GM06990 (cell line): Measurements from ENCODE around the gene ADARB2.
"Not testable (repeated sequence)": the region's sequence is repeated elsewhere in the genome, so short reads cannot be mapped to it uniquely, and the experiment has no call there.

Source experiments
- DNase-seq: peaks from one replicate; pipeline ENCODE4 v3.0.0-alpha.2; 2011; ENCODE audit not compliant: insufficient read length; ENCODE audit errors: extremely low read depth
- H3K27me3 ChIP-seq: replicated peaks from 2 replicates; pipeline ENCODE4 v1.6.0; 2011; ENCODE audit warnings: low read length; ENCODE audit not compliant: control insufficient read depth, insufficient read depth
- H3K36me3 ChIP-seq: 2 replicates; pipeline ENCODE4 v1.5.1; 2011; ENCODE audit warnings: low read length; ENCODE audit not compliant: control insufficient read depth, insufficient read depth
- H3K4me3 ChIP-seq: replicated peaks from 2 replicates; pipeline ENCODE4 v1.5.1; 2011; ENCODE audit warnings: low read depth, mild to moderate bottlenecking, control low read depth, low read length
- CTCF ChIP-seq: IDR thresholded peaks from 2 replicates; pipeline ENCODE4 v1.5.1; 2011; ENCODE audit warnings: low read length, control low read depth, mild to moderate bottlenecking, inconsistent platforms; ENCODE audit not compliant: insufficient read depth, poor library complexity, severe bottlenecking

The ADARB2 gene

DNA sequence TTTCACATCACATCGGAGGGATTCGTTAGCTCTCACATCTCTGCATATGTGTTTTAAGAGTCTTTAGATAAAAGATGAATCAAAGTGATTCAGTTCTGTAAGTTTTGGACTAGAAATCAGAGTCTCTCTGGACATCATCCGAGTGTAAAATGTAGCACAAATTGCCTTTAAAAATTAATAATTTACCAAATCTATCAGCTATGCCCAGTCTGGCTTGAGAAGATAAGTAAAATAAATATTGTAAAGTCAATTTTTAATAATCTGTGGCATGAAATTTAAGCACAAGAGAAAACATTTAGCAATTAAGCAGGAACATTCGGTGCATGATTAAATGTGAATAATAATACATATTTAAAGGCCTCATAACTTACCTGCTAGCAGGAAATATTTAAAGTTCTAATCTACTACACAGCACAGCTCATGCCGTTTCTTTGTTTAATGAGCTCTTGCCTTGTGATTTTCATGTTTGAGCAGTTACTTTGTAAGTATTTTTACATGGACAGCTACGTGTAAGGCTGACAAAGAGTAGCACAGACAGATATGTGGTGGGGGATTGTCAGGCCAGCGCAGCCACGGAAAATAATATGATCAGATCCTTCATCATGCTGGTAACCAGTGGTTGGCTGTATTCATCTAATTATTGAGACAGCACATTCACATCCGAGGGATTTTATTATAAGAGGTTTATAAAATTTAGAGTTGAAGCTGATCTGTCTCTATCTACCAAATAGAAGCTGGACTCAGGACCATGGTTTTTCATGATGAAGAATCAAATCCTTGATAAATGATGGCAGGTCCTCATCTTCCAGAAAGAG, 317.3 kb downstream of the ADARB2 start:
- no peak for DNase-seq
- no peak overlapping the region for H3K4me3 ChIP-seq
- no peak for TF ChIP-seq CTCF
- no peaks in the 10 kb centered on the region for H3K36me3 ChIP-seq
- H3K27me3 ChIP-seq: no peaks in the 10 kb centered on the region

DNA sequence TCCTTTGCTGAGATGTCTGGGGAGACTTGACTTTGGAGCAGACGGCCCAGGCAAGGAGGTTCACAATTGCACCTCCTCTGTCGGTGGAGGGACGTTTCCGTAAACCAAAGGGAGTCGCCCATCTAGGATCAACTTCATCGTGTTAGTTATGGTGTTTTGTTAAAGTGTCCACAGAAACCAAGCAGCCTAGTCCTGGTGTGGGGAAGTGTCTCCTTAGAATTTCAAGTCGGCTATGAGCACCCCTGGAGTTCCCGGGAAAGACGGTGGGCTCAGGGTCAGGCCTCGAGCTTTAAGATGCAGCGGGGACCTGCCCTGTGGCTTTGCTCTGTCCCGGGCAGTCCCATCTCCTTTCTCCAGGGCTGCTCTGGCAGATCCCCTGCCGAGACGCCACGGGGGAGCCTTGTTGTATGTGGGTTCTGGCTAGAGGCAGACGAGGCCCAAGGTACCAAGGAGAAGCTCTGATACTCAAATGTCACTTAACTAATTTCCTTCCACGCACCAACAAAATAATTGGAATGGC, 319.2 kb downstream of the ADARB2 start:
- Histone ChIP-seq H3K36me3 (no peaks in the 10 kb centered on the region), H3K27me3 (no peaks in the 10 kb centered on the region; the same call in 1 of the 2 replicates), H3K4me3 (no peak overlapping the region)
- DNase-seq: no peak
- no peak for TF ChIP-seq CTCF

DNA sequence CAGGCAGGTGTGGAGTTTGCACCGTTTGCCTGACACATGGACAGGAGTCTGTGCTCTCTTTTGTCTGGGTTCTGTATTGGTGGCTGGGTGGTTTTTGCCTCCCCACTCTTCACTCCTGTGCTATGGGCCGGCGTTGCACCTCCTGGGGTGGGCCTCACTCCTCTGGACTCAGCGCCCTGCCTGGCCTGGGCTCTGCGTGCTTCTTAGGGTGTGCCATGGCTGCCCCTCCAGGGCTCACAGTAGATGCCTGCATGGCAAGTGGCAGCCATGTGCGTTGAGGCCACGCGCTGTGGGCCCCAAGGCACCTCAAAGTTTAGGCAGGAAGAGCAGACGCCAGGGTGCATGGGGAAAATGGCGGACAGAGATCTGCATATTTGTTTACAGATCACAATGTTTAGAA, 319.8 kb downstream of the ADARB2 start:
- no peak for DNase-seq
- Histone ChIP-seq H3K36me3 (no peaks in the 10 kb centered on the region), H3K4me3 (no peak overlapping the region), H3K27me3 (peaks cover 1% of the 10 kb centered on the region; the same call in 1 of the 2 replicates)
- TF ChIP-seq CTCF: no peak

DNA sequence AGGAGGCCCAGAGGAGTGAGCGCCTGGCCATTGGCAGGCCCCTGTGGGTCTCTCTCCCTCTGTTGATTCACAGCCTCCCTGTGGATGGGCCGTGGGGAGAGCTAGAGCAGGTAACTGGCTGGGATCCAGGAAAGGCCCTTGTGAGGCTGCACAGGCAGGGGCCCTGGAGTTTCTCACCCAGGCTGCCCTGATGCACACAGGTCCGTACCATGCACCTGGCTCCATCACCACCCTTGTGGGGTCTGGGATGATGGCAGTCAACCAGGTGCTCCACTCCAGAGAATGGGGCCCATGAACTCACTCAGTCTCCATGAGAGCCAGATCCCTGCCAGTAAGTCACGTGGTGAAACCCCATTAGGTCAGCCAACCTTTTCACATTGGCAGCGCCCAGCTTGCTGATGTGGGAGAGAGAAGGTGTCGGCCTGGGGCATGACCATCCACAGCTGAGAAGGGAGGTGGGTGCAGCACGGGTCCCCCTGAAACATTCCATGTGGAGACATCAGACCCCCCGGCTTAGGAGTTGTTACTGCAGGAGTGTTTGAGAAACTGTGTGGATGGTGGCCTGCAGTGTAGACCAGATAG, 320.8 kb downstream of the ADARB2 start:
- no peak for TF ChIP-seq CTCF
- no peaks in the 10 kb centered on the region for H3K36me3 ChIP-seq
- H3K27me3 ChIP-seq: peaks cover 1% of the 10 kb centered on the region; the same call in 1 of the 2 replicates
- H3K4me3 ChIP-seq: no peak overlapping the region
- no peak for DNase-seq

- no peak for DNase-seq
- TF ChIP-seq CTCF: no peak
- Histone ChIP-seq H3K36me3 (no peaks in the 10 kb centered on the region), H3K27me3 (peaks cover 1% of the 10 kb centered on the region; the same call in 1 of the 2 replicates), H3K4me3 (no peak overlapping the region)
Measured at GRCh38 chr10:1414893-1415292, 322.4 kb downstream of the ADARB2 start.

GRCh38 chr10:1414346-1414745, 323.0 kb downstream of the ADARB2 start:
- H3K4me3 ChIP-seq, DNase-seq, H3K36me3 ChIP-seq, H3K27me3 ChIP-seq: not testable (repeated sequence)
